Lower leg skin (tissue), 3 donors: Measurements from ENCODE around the gene KLHDC10.

Source experiments
- POLR2A ChIP-seq, 2 donors: fragments of 450-650 bp; IDR thresholded peaks; one replicate each; pipeline ENCODE4 v1.6.1; 2016 to 2017; ENCODE audit warnings: antibody characterized with exemption in 2 of 2, mild to moderate bottlenecking in 1 of 2, moderate library complexity in 1 of 2
- TF ChIP-seq, protein P1 (sequence below), 3 donors: fragments of 450-650 bp; IDR thresholded peaks; one replicate each; pipeline ENCODE4 v1.5.1; 2016; ENCODE audit warnings: antibody characterized with exemption in 3 of 3, mild to moderate bottlenecking in 3 of 3, moderate library complexity in 2 of 3

GRCh38 chr7:130124711-130125110 lies 54.4 kb downstream of the KLHDC10 start:
- no peak for TF ChIP-seq POLR2A (IDR thresholded peaks at IDR 0.05)
- TF ChIP-seq, protein P1, sequence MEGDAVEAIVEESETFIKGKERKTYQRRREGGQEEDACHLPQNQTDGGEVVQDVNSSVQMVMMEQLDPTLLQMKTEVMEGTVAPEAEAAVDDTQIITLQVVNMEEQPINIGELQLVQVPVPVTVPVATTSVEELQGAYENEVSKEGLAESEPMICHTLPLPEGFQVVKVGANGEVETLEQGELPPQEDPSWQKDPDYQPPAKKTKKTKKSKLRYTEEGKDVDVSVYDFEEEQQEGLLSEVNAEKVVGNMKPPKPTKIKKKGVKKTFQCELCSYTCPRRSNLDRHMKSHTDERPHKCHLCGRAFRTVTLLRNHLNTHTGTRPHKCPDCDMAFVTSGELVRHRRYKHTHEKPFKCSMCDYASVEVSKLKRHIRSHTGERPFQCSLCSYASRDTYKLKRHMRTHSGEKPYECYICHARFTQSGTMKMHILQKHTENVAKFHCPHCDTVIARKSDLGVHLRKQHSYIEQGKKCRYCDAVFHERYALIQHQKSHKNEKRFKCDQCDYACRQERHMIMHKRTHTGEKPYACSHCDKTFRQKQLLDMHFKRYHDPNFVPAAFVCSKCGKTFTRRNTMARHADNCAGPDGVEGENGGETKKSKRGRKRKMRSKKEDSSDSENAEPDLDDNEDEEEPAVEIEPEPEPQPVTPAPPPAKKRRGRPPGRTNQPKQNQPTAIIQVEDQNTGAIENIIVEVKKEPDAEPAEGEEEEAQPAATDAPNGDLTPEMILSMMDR (IDR thresholded peaks at IDR 0.05), result no peak
